GM23338 (cell line): Measurements from ENCODE around the gene TERT. TPM values are rescaled to one million over a fixed set of nuclear protein-coding genes. Genes with fewer than 3 reads are reported as not detected.

Source experiments
- ATAC-seq: fragments of 200-7000 bp; cut with Tn5 transposase; 3 replicates; pipeline ENCODE4 v1.9.1; 2020
- DNase-seq: peaks from one replicate; pipeline ENCODE4 v3.0.0-alpha.2; 2015; ENCODE audit warnings: low spot score
- H2AFZ ChIP-seq: fragments of 200-600 bp; sonication (generic); 2 replicates; pipeline ENCODE4 v1.8.0; 2016; ENCODE audit warnings: antibody characterized with exemption, mild to moderate bottlenecking, moderate library complexity
- H3F3A ChIP-seq: fragments of 200-600 bp; sonication (generic); replicated peaks from 2 replicates; pipeline ENCODE4 v1.8.0; 2017; ENCODE audit warnings: antibody characterized with exemption, mixed run types, low read depth
- H3K27ac ChIP-seq: fragments of 200-600 bp; sonication (generic); 2 replicates; pipeline ENCODE4 v1.6.1; 2016; ENCODE audit warnings: low read depth
- H3K27me3 ChIP-seq: fragments of 200-600 bp; sonication (generic); 2 replicates; pipeline ENCODE4 v1.8.0; 2016; ENCODE audit warnings: mild to moderate bottlenecking, mixed run types, moderate library complexity; ENCODE audit not compliant: insufficient read depth
- H3K36me3 ChIP-seq: fragments of 200-600 bp; sonication (generic); 2 replicates; pipeline ENCODE4 v1.8.0; 2016; ENCODE audit warnings: mild to moderate bottlenecking; ENCODE audit not compliant: insufficient read depth
- H3K4me1 ChIP-seq: fragments of 200-600 bp; sonication (generic); 2 replicates; pipeline ENCODE4 v1.8.0; 2016; ENCODE audit warnings: mild to moderate bottlenecking, moderate library complexity; ENCODE audit not compliant: insufficient read depth
- H3K4me2 ChIP-seq: fragments of 200-600 bp; sonication (generic); 2 replicates; pipeline ENCODE4 v1.7.1; 2017; ENCODE audit warnings: mixed run types
- H3K4me3 ChIP-seq: fragments of 200-600 bp; sonication (generic); 2 replicates; pipeline ENCODE4 v1.6.1; 2016; ENCODE audit warnings: mixed run types
- H3K79me2 ChIP-seq: fragments of 200-600 bp; sonication (generic); replicated peaks from 2 replicates; pipeline ENCODE4 v1.8.0; 2017; ENCODE audit warnings: mild to moderate bottlenecking; ENCODE audit not compliant: insufficient read depth
- H3K9me2 ChIP-seq: fragments of 200-600 bp; sonication (generic); 2 replicates; pipeline ENCODE4 v1.8.0; 2017; ENCODE audit not compliant: insufficient read depth
- H4K20me1 ChIP-seq: fragments of 200-600 bp; sonication (generic); replicated peaks from 2 replicates; pipeline ENCODE4 v1.8.0; 2017; ENCODE audit warnings: mild to moderate bottlenecking; ENCODE audit not compliant: insufficient read depth
- H3K27ac Mint-ChIP-seq: 2 replicates; pipeline ENCODE4 v1.8.0; 2020; ENCODE audit warnings: inconsistent platforms, mild to moderate bottlenecking, moderate library complexity, mixed read lengths
- H3K27me3 Mint-ChIP-seq: 3 replicates; pipeline ENCODE4 v1.8.0; 2022; ENCODE audit warnings: low read depth, mild to moderate bottlenecking, moderate library complexity, mixed read lengths, inconsistent platforms; ENCODE audit not compliant: insufficient read depth, poor library complexity
- H3K36me3 Mint-ChIP-seq: 3 replicates; pipeline ENCODE4 v1.8.0; 2021; ENCODE audit warnings: low read depth, mild to moderate bottlenecking, inconsistent platforms, moderate library complexity, mixed read lengths
- H3K4me1 Mint-ChIP-seq: 3 replicates; pipeline ENCODE4 v1.8.0; 2020; ENCODE audit warnings: mild to moderate bottlenecking, inconsistent platforms, mixed read lengths
- H3K4me3 Mint-ChIP-seq: 3 replicates; pipeline ENCODE4 v1.8.0; 2021; ENCODE audit warnings: moderate library complexity, mild to moderate bottlenecking, inconsistent platforms, mixed read lengths
- H3K9me3 Mint-ChIP-seq: 3 replicates; pipeline ENCODE4 v1.8.0; 2020; ENCODE audit warnings: moderate library complexity, mild to moderate bottlenecking, inconsistent platforms, mixed read lengths
- CREB1 ChIP-seq: fragments of 250-450 bp; sonication (Bioruptor Pico); IDR thresholded peaks from 2 replicates; pipeline ENCODE4 v1.5.0; 2020; ENCODE audit warnings: low read depth, mild to moderate bottlenecking, moderate library complexity
- CTCF ChIP-seq, 2 experiments: fragments of 200-600 bp in 1 of 2; sonication (generic) in 1 of 2; conservative IDR thresholded peaks; 2 replicates each; pipeline versions ENCODE4 v1.5.1 to v1.6.1; 2016 to 2017; ENCODE audit warnings: antibody characterized with exemption in 2 of 2, low read depth in 2 of 2, mild to moderate bottlenecking in 2 of 2, moderate library complexity in 1 of 2
- ETS1 ChIP-seq: IDR thresholded peaks from 2 replicates; pipeline ENCODE4 v1.6.1; 2016; ENCODE audit warnings: antibody characterized with exemption
- EZH2 ChIP-seq: fragments of 200-600 bp; sonication (generic); IDR thresholded peaks from one replicate; pipeline ENCODE4 v1.8.0; 2017; ENCODE audit warnings: antibody characterized with exemption, mild to moderate bottlenecking, low read depth; ENCODE audit not compliant: unreplicated experiment
- EZH2phosphoT487 ChIP-seq: fragments of 200-600 bp; sonication (generic); IDR thresholded peaks from one replicate; pipeline ENCODE4 v1.8.1; 2018; ENCODE audit warnings: antibody characterized with exemption; ENCODE audit not compliant: unreplicated experiment
- JUNB ChIP-seq: IDR thresholded peaks from one replicate; pipeline ENCODE4 v1.6.1; 2016; ENCODE audit warnings: antibody characterized with exemption; ENCODE audit not compliant: unreplicated experiment
- NANOG ChIP-seq: IDR thresholded peaks from 2 replicates; pipeline ENCODE4 v1.6.1; 2016; ENCODE audit warnings: antibody characterized with exemption, borderline replicate concordance
- POLR2AphosphoS5 ChIP-seq: IDR thresholded peaks from 2 replicates; pipeline ENCODE4 v1.6.1; 2016; ENCODE audit warnings: antibody characterized with exemption, low read depth
- STAT1 ChIP-seq: IDR thresholded peaks from one replicate; pipeline ENCODE4 v1.6.1; 2016; ENCODE audit warnings: antibody characterized with exemption; ENCODE audit not compliant: unreplicated experiment
- ZNF114 ChIP-seq: fragments of 250-450 bp; sonication (Bioruptor Pico); IDR thresholded peaks from 2 replicates; pipeline ENCODE4 v1.5.0; 2020; ENCODE audit warnings: mild to moderate bottlenecking, moderate library complexity
- ZNF331 ChIP-seq: fragments of 250-450 bp; sonication (Bioruptor Pico); IDR thresholded peaks from 2 replicates; pipeline ENCODE4 v1.5.0; 2020; ENCODE audit warnings: low read depth, mild to moderate bottlenecking, moderate library complexity
- ZNF462 ChIP-seq: fragments of 250-450 bp; sonication (Bioruptor Pico); IDR thresholded peaks from 2 replicates; pipeline ENCODE4 v1.5.0; 2020; ENCODE audit warnings: mild to moderate bottlenecking, moderate library complexity
- polyA plus RNA-seq: library from polyadenylated mRNA; unstranded; fragments of >200 nt; fragmentation: Nextera tagmentation; extraction: Ambion mirVana; gene quantifications from 2 replicates; pipeline ENCODE4 v1.2.1, GENCODE V29; 2016
- total RNA-seq: library from RNA; depleted of rRNA; stranded (reverse); fragments of >200 nt; shearing (Covaris generic); gene quantifications from 2 replicates; pipeline ENCODE4 v1.2.3, GENCODE V29; 2014
- TF ChIP-seq, protein P1 (sequence below): IDR thresholded peaks from one replicate; pipeline ENCODE4 v1.6.1; 2018; ENCODE audit warnings: antibody characterized with exemption; ENCODE audit not compliant: unreplicated experiment

Gene TERT
- total and polyA plus RNA-seq, 2 experiments from 2014 or later = 9.8 to 46.4 TPM

- no peaks in the 10 kb centered on the region for H3K4me1 ChIP-seq
- H3K36me3 Mint-ChIP-seq = peaks cover 81% of the 10 kb centered on the region
- DNase-seq = no peak
- H3K4me3 Mint-ChIP-seq = no peak overlapping the region
- H3K79me2 ChIP-seq = peaks cover 8% of the 10 kb centered on the region; the same call in 1 of the 2 replicates
- no peaks in the 10 kb centered on the region; the same call in 2 of the 3 replicates for H3K9me3 Mint-ChIP-seq
- peaks cover 26% of the 10 kb centered on the region for H3K36me3 ChIP-seq
- 0 out of 2 replicates have a peak, but pooled peaks cover 5% of the 10 kb centered on the region for H4K20me1 ChIP-seq
- no peak overlapping the region for H3K4me2 ChIP-seq
- peaks cover 13% of the 10 kb centered on the region for H3K27me3 Mint-ChIP-seq
- no peak overlapping the region for H2AFZ ChIP-seq
- H3K27ac ChIP-seq = no peak overlapping the region
- H3K27ac Mint-ChIP-seq = no peak overlapping the region
- ATAC-seq = peak; percentile 52; the same call in 1 of the 3 replicates
- no peaks in the 10 kb centered on the region for H3K9me2 ChIP-seq
- no peaks in the 10 kb centered on the region for H3K27me3 ChIP-seq
- no peaks in the 10 kb centered on the region for H3F3A ChIP-seq
- peaks cover 2% of the 10 kb centered on the region; the same call in 1 of the 3 replicates for H3K4me1 Mint-ChIP-seq
- no peak for TF ChIP-seq ZNF331 (CRISPR knock-in tag)
- TF ChIP-seq, protein P1, sequence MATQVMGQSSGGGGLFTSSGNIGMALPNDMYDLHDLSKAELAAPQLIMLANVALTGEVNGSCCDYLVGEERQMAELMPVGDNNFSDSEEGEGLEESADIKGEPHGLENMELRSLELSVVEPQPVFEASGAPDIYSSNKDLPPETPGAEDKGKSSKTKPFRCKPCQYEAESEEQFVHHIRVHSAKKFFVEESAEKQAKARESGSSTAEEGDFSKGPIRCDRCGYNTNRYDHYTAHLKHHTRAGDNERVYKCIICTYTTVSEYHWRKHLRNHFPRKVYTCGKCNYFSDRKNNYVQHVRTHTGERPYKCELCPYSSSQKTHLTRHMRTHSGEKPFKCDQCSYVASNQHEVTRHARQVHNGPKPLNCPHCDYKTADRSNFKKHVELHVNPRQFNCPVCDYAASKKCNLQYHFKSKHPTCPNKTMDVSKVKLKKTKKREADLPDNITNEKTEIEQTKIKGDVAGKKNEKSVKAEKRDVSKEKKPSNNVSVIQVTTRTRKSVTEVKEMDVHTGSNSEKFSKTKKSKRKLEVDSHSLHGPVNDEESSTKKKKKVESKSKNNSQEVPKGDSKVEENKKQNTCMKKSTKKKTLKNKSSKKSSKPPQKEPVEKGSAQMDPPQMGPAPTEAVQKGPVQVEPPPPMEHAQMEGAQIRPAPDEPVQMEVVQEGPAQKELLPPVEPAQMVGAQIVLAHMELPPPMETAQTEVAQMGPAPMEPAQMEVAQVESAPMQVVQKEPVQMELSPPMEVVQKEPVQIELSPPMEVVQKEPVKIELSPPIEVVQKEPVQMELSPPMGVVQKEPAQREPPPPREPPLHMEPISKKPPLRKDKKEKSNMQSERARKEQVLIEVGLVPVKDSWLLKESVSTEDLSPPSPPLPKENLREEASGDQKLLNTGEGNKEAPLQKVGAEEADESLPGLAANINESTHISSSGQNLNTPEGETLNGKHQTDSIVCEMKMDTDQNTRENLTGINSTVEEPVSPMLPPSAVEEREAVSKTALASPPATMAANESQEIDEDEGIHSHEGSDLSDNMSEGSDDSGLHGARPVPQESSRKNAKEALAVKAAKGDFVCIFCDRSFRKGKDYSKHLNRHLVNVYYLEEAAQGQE = no peak
- no peak for TF ChIP-seq POLR2AphosphoS5
- TF ChIP-seq CREB1 = no peak
- no peak for TF ChIP-seq EZH2
- no peak for TF ChIP-seq ETS1
- no peak for TF ChIP-seq EZH2phosphoT487
- no peak for TF ChIP-seq ZNF462 (CRISPR knock-in tag)
- TF ChIP-seq ZNF114 (CRISPR knock-in tag) = no peak
- no peak for TF ChIP-seq JUNB
- TF ChIP-seq NANOG = no peak
- no peak for TF ChIP-seq CTCF (conservative IDR thresholded peaks at IDR 0.05; ENCODE audit: low read depth in 2 of 2)
- TF ChIP-seq STAT1 = no peak
- H3K4me3 ChIP-seq = no peak overlapping the region
Measured at GRCh38 chr5:1332461-1333001, 37.7 kb upstream of the TERT start.
